K562 (cell line): Measurements from ENCODE around the gene INO80E. TPM values are rescaled to one million over a fixed set of nuclear protein-coding genes. Genes with fewer than 3 reads are reported as not detected.

Source experiments
- ATAC-seq: fragments of 200-7000 bp; cut with Tn5 transposase; 3 replicates; pipeline ENCODE4 v1.9.1; 2020; ENCODE audit warnings: moderate library complexity
- BruUV-seq: library from RNA; stranded (reverse); fragments of 400-500 nt; replicated peaks from 2 replicates; lab custom pipeline; 2021; lab: Mats Ljungman, UMichigan
- CTCF ChIA-PET: fragments of 300-600 bp; formaldehyde crosslinking; extraction: SDS; loops from one replicate; lab custom pipeline; 2021; ENCODE audit warnings: low intra/inter-chr PET ratio; lab: Yijun Ruan, JAX
- POLR2A ChIA-PET: fragments of 300-600, 350-650 bp; sonication (Branson Sonifier 250); formaldehyde crosslinking; extraction: SDS; loops from one replicate; lab custom pipeline; 2021; ENCODE audit warnings: antibody characterized with exemption, inconsistent platforms; lab: Yijun Ruan, JAX
- DNase-seq, 4 experiments: peaks; one replicate each; pipeline versions ENCODE4 v3.0.0 to v3.0.0-alpha.2; 2011 to 2018; ENCODE audit warnings: low spot score in 3 of 4, mixed read lengths in 3 of 4; ENCODE audit errors: extremely low read depth in 1 of 4
- FAIRE-seq: peaks from 2 replicates; lab custom pipeline; 2011; peaks lifted over from hg19 to GRCh38; lab: Jason Lieb, UNC
- H2AFZ ChIP-seq: 2 replicates; pipeline ENCODE4 v1.6.0; 2011; ENCODE audit warnings: low read depth, low read length, control low read depth, inconsistent platforms
- H3K27ac ChIP-seq: fragments of 200-600 bp; 3 replicates; pipeline ENCODE4 v1.8.0; 2011; ENCODE audit warnings: low read depth, mild to moderate bottlenecking, control low read depth, inconsistent platforms, low read length, moderate library complexity, mixed read lengths; ENCODE audit errors: extremely low read depth
- H3K27me3 ChIP-seq, 2 experiments: fragments of 300-600 bp in 1 of 2; 2 replicates in 1 of 2; 3 replicates in 1 of 2; pipeline versions ENCODE4 v1.6.0 to v1.8.0; 2011; ENCODE audit warnings: inconsistent platforms in 2 of 2, low read length in 2 of 2, mild to moderate bottlenecking in 1 of 2, mixed read lengths in 1 of 2, moderate library complexity in 1 of 2; ENCODE audit not compliant: control insufficient read depth in 2 of 2, insufficient read depth in 2 of 2
- H3K36me3 ChIP-seq: fragments of 300-600 bp; 3 replicates; pipeline ENCODE4 v1.8.0; 2011; ENCODE audit warnings: mild to moderate bottlenecking, low read length, inconsistent platforms; ENCODE audit not compliant: control insufficient read depth, insufficient read depth
- H3K4me1 ChIP-seq, 2 experiments: fragments of 200-600 bp in 1 of 2; replicated peaks in 1 of 2; 2 replicates in 1 of 2; 3 replicates in 1 of 2; pipeline versions ENCODE4 v1.5.1 to v1.8.0; 2011; ENCODE audit warnings: inconsistent platforms in 2 of 2, low read length in 2 of 2, mild to moderate bottlenecking in 1 of 2, mixed read lengths in 1 of 2, moderate library complexity in 1 of 2; ENCODE audit not compliant: control insufficient read depth in 2 of 2, insufficient read depth in 2 of 2
- H3K4me2 ChIP-seq: 2 replicates; pipeline ENCODE4 v1.6.1; 2011; ENCODE audit warnings: low read length, control low read depth, inconsistent platforms, mixed read lengths; ENCODE audit not compliant: insufficient read depth
- H3K4me3 ChIP-seq: fragments of 200-600 bp; sonication (generic), shearing (Covaris generic); 2 replicates; pipeline ENCODE4 v1.5.1; 2016; ENCODE audit warnings: control low read depth, inconsistent platforms
- H3K79me2 ChIP-seq: fragments of 200-600 bp; 3 replicates; pipeline ENCODE4 v1.8.0; 2011; ENCODE audit warnings: low read length, inconsistent platforms; ENCODE audit not compliant: control insufficient read depth, insufficient read depth
- H3K9ac ChIP-seq, 2 experiments: 2 replicates each; pipeline versions ENCODE4 v1.6.0 to v1.6.1; 2011; ENCODE audit warnings: low read depth in 2 of 2, low read length in 2 of 2, control low read depth in 1 of 2, inconsistent platforms in 1 of 2, mild to moderate bottlenecking in 1 of 2, mixed read lengths in 1 of 2; ENCODE audit not compliant: insufficient read depth in 1 of 2
- H3K9me1 ChIP-seq: one replicate; pipeline ENCODE4 v1.6.0; 2011; ENCODE audit warnings: inconsistent platforms, mild to moderate bottlenecking, low read length, moderate library complexity; ENCODE audit not compliant: control insufficient read depth, insufficient read depth
- H3K9me3 ChIP-seq: replicated peaks from 2 replicates; pipeline ENCODE4 v1.5.1; 2011; ENCODE audit warnings: low read depth, low read length, inconsistent platforms; ENCODE audit not compliant: control insufficient read depth, insufficient read depth
- H4K20me1 ChIP-seq: replicated peaks from 2 replicates; pipeline ENCODE4 v1.6.1; 2011; ENCODE audit warnings: low read length, inconsistent platforms, mixed read lengths; ENCODE audit not compliant: control insufficient read depth, insufficient read depth
- ARID2 ChIP-seq: fragments of 450-650 bp; IDR thresholded peaks from 2 replicates; pipeline ENCODE4 v1.6.1; 2017; ENCODE audit warnings: antibody characterized with exemption, mild to moderate bottlenecking
- EHMT2 ChIP-seq: fragments of 450-650 bp; IDR thresholded peaks from 2 replicates; pipeline ENCODE4 v1.6.1; 2018; ENCODE audit warnings: antibody characterized with exemption
- FIP1L1 ChIP-seq: fragments of 200-400 bp; formaldehyde crosslinking; IDR thresholded peaks from 2 replicates; pipeline ENCODE4 v1.6.1; 2018; ENCODE audit warnings: mild to moderate bottlenecking, low read depth, low read length; ENCODE audit not compliant: poor library complexity, severe bottlenecking
- GABPB1 ChIP-seq: sonication (generic); formaldehyde crosslinking; IDR thresholded peaks from 2 replicates; pipeline ENCODE4 v1.8.0; 2022; ENCODE audit warnings: mild to moderate bottlenecking, missing genetic modification reagents
- SMAD3 ChIP-seq: fragments of 450-650 bp; formaldehyde crosslinking; conservative IDR thresholded peaks from 2 replicates; pipeline ENCODE4 v1.4.0; 2020; ENCODE audit warnings: mild to moderate bottlenecking
- SMAD4 ChIP-seq: fragments of 250-450 bp; sonication (Bioruptor Pico); conservative IDR thresholded peaks from 2 replicates; pipeline ENCODE4 v1.8.0; 2021; ENCODE audit warnings: inconsistent platforms, mild to moderate bottlenecking, moderate library complexity
- SUPT5H ChIP-seq: fragments of 450-650 bp; IDR thresholded peaks from 2 replicates; pipeline ENCODE4 v1.6.1; 2016
- TCFL5 ChIP-seq: fragments of 250-450 bp; sonication (Bioruptor Pico); conservative IDR thresholded peaks from 2 replicates; pipeline ENCODE4 v1.6.1; 2021; ENCODE audit warnings: mild to moderate bottlenecking, moderate library complexity, matching md5 sums
- ZNF232 ChIP-seq: sonication (generic); formaldehyde crosslinking; IDR thresholded peaks from 2 replicates; pipeline ENCODE4 v1.8.0; 2022; ENCODE audit warnings: mild to moderate bottlenecking, missing genetic modification reagents
- ZNF589 ChIP-seq: fragments of 200-800 bp; sonication (Bioruptor generic); IDR thresholded peaks from 2 replicates; pipeline ENCODE4 v1.6.1; 2016; ENCODE audit warnings: low read depth, missing genetic modification characterization, missing compliant biosample characterization
- WGBS: fragments of 100-300 bp; shearing (Covaris generic); methylation state at CpG from one replicate; pipeline ENCODE4 v1.1.6; 2016; ENCODE audit warnings: low coverage, mixed read lengths; ENCODE audit not compliant: insufficient coverage; ENCODE audit errors: missing lambda C conversion rate; 5-methylcytosine and 5-hydroxymethylcytosine counted together
- in situ Hi-C: fragments of 300-500 bp; cut with MboI; formaldehyde crosslinking; loops from 4 replicates; pipeline ENCODE4 v1.15.0; 2018; ENCODE audit warnings: inconsistent platforms, mixed read lengths
- intact Hi-C: fragments of 100-400 bp; cut with micrococcal nuclease; formaldehyde crosslinking; loops from 2 replicates; pipeline ENCODE4 v1.14.2; 2022
- polyA plus RNA-seq, 8 experiments: library from polyadenylated mRNA; depleted of rRNA in 4 of 8; stranded (reverse) in 5 of 8; unstranded in 3 of 8; fragments of >200 nt; fragmentation: Nextera tagmentation in 2 of 8; fragmentation: Illumina TruSeq in 1 of 8; extraction: Ambion mirVana in 2 of 8; extraction: Trizol in 1 of 8; gene quantifications; 2 replicates each; pipeline versions ENCODE4 v1.2.1 to v1.2.3, GENCODE V29; 2011 to 2014; ENCODE audit warnings: inconsistent platforms in 1 of 8, missing spikeins in 1 of 8
- total RNA-seq, 7 experiments: library from RNA; depleted of rRNA in 6 of 7; stranded (reverse); fragments of >200 nt in 6 of 7; fragmentation: Illumina TruSeq in 2 of 7; extraction: Trizol in 2 of 7; gene quantifications; 2 replicates each; pipeline versions ENCODE4 v1.2.1 to v1.2.3, GENCODE V29; 2011 to 2021; ENCODE audit warnings: low replicate concordance in 1 of 7
- TF ChIP-seq, protein P1 (sequence below): fragments of 450-650 bp; formaldehyde crosslinking; IDR thresholded peaks from 2 replicates; pipeline ENCODE4 v1.4.0; 2020; ENCODE audit warnings: mild to moderate bottlenecking, mixed read lengths
- TF ChIP-seq, protein P2 (sequence below): fragments of 150-350 bp; IDR thresholded peaks from 2 replicates; pipeline ENCODE4 v1.6.1; 2014; ENCODE audit warnings: low read depth, mild to moderate bottlenecking, low read length, borderline replicate concordance
- TF ChIP-seq, protein P3 (sequence below): fragments of 250-450 bp; sonication (Bioruptor Pico); IDR thresholded peaks from 2 replicates; pipeline ENCODE4 v1.8.0; 2021; ENCODE audit warnings: moderate library complexity, mild to moderate bottlenecking, inconsistent platforms
- TF ChIP-seq, protein P4 (sequence below): sonication (generic); formaldehyde crosslinking; IDR thresholded peaks from 2 replicates; pipeline ENCODE4 v1.8.0; 2022; ENCODE audit warnings: mild to moderate bottlenecking, missing genetic modification reagents

The INO80E gene
- total and polyA plus RNA-seq, 9 of the 15 experiments (the other 6 are each of a cell fraction or from before 2014, with no cell fraction given): 0.31 to 102 (median 49.3) TPM

DNA sequence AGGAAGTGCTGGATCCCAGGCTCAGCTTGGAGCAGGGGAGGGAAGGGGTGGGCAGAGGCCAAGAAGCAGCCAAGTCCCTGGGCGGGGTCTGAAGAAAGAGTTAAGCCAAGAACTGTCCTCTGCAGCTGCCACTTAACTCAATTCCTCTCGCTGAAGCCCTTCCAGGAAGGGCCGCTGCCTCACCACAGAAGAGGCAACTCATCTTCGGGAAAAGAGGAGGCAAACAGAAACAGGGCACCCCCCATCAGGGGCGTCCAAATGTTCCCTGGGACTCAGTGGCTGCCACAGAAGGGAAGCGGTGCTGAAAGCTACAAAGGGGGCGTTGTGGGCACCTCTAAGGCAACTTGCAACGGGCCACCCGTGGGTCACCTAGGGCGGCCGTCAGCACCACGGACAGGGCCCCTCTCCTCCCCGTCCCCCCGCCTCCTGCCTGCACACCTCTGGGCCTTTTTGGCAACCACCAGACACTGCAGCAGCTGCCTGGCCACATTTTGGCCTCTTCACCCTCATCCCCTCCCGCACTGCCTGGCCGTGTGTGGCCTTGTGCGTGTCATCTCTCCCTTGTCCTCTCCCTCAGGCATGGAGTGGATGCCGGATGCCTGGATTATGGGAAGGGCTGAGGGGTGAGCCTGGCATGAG lies 32.5 kb downstream of the INO80E start:
- in situ Hi-C loops: loop anchor here (10.0 kb wide), 1 partner anchor 334 kb away; no protein-coding TSS in a partner anchor
- peak; percentile 55 to 82 (median 68) for DNase-seq
- no TSS peak for BruUV-seq
- TF ChIP-seq ZNF232 (no peak), ARID2 (no peak), ZNF589 (CRISPR knock-in tag) (no peak), FIP1L1 (no peak), TCFL5 (no peak), EHMT2 (peak; percentile 96), SMAD3 (CRISPR knock-in tag) (no peak), SUPT5H (no peak), SMAD4 (CRISPR knock-in tag) (no peak), GABPB1 (no peak)
- TF ChIP-seq, protein P1, sequence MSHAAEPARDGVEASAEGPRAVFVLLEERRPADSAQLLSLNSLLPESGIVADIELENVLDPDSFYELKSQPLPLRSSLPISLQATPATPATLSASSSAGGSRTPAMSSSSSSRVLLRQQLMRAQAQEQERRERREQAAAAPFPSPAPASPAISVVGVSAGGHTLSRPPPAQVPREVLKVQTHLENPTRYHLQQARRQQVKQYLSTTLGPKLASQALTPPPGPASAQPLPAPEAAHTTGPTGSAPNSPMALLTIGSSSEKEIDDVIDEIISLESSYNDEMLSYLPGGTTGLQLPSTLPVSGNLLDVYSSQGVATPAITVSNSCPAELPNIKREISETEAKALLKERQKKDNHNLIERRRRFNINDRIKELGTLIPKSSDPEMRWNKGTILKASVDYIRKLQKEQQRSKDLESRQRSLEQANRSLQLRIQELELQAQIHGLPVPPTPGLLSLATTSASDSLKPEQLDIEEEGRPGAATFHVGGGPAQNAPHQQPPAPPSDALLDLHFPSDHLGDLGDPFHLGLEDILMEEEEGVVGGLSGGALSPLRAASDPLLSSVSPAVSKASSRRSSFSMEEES (CRISPR knock-in tag): no peak
- TF ChIP-seq, protein P2, sequence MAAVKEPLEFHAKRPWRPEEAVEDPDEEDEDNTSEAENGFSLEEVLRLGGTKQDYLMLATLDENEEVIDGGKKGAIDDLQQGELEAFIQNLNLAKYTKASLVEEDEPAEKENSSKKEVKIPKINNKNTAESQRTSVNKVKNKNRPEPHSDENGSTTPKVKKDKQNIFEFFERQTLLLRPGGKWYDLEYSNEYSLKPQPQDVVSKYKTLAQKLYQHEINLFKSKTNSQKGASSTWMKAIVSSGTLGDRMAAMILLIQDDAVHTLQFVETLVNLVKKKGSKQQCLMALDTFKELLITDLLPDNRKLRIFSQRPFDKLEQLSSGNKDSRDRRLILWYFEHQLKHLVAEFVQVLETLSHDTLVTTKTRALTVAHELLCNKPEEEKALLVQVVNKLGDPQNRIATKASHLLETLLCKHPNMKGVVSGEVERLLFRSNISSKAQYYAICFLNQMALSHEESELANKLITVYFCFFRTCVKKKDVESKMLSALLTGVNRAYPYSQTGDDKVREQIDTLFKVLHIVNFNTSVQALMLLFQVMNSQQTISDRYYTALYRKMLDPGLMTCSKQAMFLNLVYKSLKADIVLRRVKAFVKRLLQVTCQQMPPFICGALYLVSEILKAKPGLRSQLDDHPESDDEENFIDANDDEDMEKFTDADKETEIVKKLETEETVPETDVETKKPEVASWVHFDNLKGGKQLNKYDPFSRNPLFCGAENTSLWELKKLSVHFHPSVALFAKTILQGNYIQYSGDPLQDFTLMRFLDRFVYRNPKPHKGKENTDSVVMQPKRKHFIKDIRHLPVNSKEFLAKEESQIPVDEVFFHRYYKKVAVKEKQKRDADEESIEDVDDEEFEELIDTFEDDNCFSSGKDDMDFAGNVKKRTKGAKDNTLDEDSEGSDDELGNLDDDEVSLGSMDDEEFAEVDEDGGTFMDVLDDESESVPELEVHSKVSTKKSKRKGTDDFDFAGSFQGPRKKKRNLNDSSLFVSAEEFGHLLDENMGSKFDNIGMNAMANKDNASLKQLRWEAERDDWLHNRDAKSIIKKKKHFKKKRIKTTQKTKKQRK: no peak
- TF ChIP-seq, protein P3, sequence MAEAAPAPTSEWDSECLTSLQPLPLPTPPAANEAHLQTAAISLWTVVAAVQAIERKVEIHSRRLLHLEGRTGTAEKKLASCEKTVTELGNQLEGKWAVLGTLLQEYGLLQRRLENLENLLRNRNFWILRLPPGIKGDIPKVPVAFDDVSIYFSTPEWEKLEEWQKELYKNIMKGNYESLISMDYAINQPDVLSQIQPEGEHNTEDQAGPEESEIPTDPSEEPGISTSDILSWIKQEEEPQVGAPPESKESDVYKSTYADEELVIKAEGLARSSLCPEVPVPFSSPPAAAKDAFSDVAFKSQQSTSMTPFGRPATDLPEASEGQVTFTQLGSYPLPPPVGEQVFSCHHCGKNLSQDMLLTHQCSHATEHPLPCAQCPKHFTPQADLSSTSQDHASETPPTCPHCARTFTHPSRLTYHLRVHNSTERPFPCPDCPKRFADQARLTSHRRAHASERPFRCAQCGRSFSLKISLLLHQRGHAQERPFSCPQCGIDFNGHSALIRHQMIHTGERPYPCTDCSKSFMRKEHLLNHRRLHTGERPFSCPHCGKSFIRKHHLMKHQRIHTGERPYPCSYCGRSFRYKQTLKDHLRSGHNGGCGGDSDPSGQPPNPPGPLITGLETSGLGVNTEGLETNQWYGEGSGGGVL (CRISPR knock-in tag): no peak
- TF ChIP-seq, protein P4, sequence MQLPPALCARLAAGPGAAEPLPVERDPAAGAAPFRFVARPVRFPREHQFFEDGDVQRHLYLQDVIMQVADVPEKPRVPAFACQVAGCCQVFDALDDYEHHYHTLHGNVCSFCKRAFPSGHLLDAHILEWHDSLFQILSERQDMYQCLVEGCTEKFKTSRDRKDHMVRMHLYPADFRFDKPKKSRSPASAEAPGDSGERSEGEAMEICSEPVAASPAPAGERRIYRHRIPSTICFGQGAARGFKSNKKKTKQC (CRISPR knock-in tag): peak; percentile 75; the same call in 1 of the 2 replicates

More for the DNA sequence above, 32.5 kb downstream of the INO80E start:
- Histone ChIP-seq H3K4me1 (peaks cover 0 to 31% of the 10 kb centered on the region in 2 experiments; a peak in 2 of 5 replicates), H3K27ac (no peak overlapping the region), H3K9me1 (peaks cover 4% of the 10 kb centered on the region), H2AFZ (no peak overlapping the region), H3K27me3 (peaks cover 17 to 72% of the 10 kb centered on the region in 2 experiments; a peak in 4 of 5 replicates), H3K9ac (no peak overlapping the region; a peak in 1 of 4 replicates), H3K4me2 (no peak overlapping the region), H3K36me3 (no peaks in the 10 kb centered on the region), H3K9me3 (no peaks in the 10 kb centered on the region), H3K4me3 (no peak overlapping the region), H4K20me1 (peaks cover 13% of the 10 kb centered on the region; the same call in 1 of the 2 replicates), H3K79me2 (no peaks in the 10 kb centered on the region)
- intact Hi-C loops: loop anchor here (10.0 kb wide), 1 partner anchor 214 kb away; the partner anchor contains the start of genes PAGR1 and PRRT2
- FAIRE-seq: no peak
- POLR2A ChIA-PET: no interaction called here
- CTCF ChIA-PET: interaction anchor here (0.5 kb wide), 1 partner anchor 1741 kb away, joined by 4 read pairs; no protein-coding TSS in a partner anchor
- peak; percentile 82 for ATAC-seq
- WGBS: 5% methylated on average over 13 of the region's 18 CpGs
